Measurements from ENCODE around the gene PMM2.

The PMM2 gene

DNA sequence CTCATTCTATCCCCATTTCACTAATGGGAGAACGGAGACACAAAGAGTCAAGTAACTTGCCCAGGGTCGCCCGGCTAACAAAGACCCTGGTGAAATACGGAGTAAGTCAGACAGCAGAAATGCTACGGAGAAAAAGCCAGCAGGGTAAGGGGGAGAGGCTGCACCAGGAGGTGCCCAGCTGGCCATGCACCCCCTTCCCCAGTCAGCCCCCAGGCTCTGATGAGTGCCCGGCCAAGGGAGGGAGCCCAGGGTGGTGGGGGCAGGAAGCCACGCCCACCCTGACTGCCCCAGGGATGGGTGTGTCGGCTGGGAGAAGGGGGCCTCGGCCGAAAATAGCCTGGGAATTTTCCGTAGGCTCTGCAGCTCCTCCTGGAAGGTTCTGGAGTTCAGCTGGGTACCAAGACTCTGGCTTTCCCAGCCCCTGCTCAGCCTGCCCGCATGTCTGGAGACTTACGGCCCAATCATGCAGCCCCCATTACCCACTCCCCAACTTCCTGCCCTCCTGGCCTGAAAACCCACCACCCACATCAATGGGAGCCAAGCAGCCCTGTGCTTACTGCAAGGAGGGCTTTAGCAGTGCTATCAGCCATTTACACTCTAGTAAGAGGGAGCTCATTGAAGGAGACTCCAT, 67.0 kb downstream of the PMM2 start:
- H4K20me1 ChIP-seq: peaks cover 68 to 87% (median 79%) of the 10 kb centered on the region in 11 experiments
- no peaks in the 10 kb centered on the region for H3K27me3 ChIP-seq
- peak overlapping the region; percentile 22 to 94 (median 90); a peak in 21 of 22 replicates for H3K9ac ChIP-seq
- H3K4me1 ChIP-seq: peaks cover 62 to 81% (median 74%) of the 10 kb centered on the region in 10 experiments
- no peak for TF ChIP-seq Cebpa-rat (IDR thresholded peaks at IDR 0.05)
- H3K4me2 ChIP-seq: peak overlapping the region; percentile 94 to 100 (median 99)
- H3K4me3 ChIP-seq: peak overlapping the region in 8 of 10 experiments; percentile 43 to 94 (median 74); a peak in 17 of 20 replicates
- no peaks in the 10 kb centered on the region for H3K9me3 ChIP-seq (replicated peaks in 1 of 11)
- H3K36me3 ChIP-seq: peaks cover 0 to 55% (median 21%) of the 10 kb centered on the region in 11 experiments; a peak in 13 of 22 replicates
- H3K27ac ChIP-seq: peak overlapping the region in 9 of 11 experiments; percentile 13 to 95 (median 84); a peak in 17 of 22 replicates

DNA sequence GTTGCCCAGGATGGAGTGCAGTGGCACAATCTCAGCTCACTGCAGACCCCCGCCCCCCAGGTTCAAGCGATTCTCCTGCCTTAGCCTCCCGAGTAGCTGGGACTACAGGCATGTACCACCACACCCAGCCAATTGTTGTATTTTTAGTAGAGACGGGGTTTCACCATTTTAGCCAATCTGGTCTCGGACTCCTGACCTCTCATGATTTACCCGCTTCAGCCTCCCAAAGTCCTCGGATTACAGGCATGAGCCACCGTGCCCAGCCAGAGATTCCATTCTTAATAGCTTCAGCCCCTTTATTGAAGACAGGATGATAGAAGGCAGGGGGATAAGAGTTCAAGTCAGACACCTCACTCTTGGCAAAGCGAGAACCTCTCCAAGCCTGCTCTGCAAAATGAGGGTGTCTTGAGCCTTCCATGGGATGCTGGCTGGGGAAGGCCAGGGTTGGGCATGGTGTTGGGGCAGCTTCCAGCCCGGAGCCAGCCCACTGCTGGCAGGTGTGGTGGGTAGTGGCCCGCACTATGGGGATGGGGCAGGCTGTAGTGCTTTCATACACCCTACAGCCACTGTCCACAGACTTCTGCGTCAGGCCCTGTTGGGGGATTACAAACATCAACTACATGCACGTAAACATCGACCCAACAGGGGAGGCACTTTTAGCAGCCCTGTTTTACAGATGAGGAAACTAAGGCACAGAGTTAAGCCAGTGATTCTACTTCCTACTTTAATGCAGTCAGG, 67.7 kb downstream of the PMM2 start:
- Histone ChIP-seq H3K27me3 (no peaks in the 10 kb centered on the region), H3K4me3 (peak overlapping the region in 8 of 10 experiments; percentile 70 to 94 (median 78); a peak in 15 of 20 replicates), H4K20me1 (peaks cover 61 to 80% (median 72%) of the 10 kb centered on the region in 11 experiments), H3K27ac (peak overlapping the region in 9 of 11 experiments; percentile 13 to 95 (median 90); a peak in 15 of 22 replicates), H3K9ac (peak overlapping the region; percentile 22 to 94 (median 90); a peak in 19 of 22 replicates), H3K36me3 (peaks cover 0 to 48% (median 16%) of the 10 kb centered on the region in 11 experiments; a peak in 11 of 22 replicates), H3K4me1 (peaks cover 70 to 81% (median 75%) of the 10 kb centered on the region in 10 experiments), H3K4me2 (peak overlapping the region; percentile 94 to 100 (median 99)), H3K9me3 (replicated peaks in 1 of 11) (no peaks in the 10 kb centered on the region)
- TF ChIP-seq Cebpa-rat (IDR thresholded peaks at IDR 0.05): no peak

DNA sequence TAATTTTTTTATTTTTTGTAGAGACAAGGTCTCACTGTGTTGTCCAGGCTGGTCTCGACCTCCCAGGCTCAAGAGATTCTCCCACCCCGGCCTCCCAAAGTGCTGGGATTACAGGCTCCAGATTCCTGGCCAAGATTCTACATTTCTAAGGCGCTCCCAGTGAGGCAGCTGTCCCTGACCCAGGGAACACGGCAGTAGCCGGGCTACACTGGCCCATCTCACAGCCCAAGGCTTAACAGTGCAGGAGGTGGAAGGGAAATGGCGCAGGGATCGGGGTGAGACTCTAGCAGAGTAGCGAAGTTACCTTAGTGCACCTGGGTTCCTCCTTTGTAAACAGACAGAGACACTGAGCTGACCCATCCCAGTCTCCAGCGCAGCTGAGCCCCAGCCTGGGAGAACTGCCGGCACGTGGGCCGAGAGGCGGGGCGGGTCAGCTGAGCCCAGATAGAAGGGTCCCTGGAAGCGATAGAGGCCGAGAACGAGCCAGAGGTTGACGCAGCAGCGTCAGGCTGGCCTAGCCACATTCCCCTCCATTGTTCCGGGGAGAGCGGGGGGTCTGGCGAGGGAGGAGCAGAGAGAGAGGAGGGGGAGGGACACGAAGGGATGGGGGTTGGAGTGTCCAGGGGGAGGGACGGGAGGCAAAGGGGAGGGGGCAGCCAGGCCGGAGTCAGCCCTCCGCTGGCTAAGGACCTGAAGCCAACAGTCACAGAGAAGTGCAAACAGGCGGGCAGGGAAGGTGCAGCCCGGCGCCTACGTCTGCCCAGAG, 68.7 kb downstream of the PMM2 start:
- no peaks in the 10 kb centered on the region for H3K27me3 ChIP-seq
- H3K9me3 ChIP-seq (replicated peaks in 1 of 11): no peaks in the 10 kb centered on the region
- H3K4me3 ChIP-seq: peak overlapping the region; percentile 68 to 94 (median 77)
- TF ChIP-seq Cebpa-rat (IDR thresholded peaks at IDR 0.05): no peak
- H4K20me1 ChIP-seq: peaks cover 52 to 70% (median 62%) of the 10 kb centered on the region in 11 experiments
- peak overlapping the region; percentile 68 to 95 (median 90); a peak in 20 of 22 replicates for H3K27ac ChIP-seq
- H3K4me2 ChIP-seq: peak overlapping the region; percentile 94 to 100 (median 99)
- H3K9ac ChIP-seq: peak overlapping the region; percentile 81 to 94 (median 90)
- H3K36me3 ChIP-seq: peaks cover 0 to 43% (median 14%) of the 10 kb centered on the region in 11 experiments; a peak in 11 of 22 replicates
- H3K4me1 ChIP-seq: peaks cover 73 to 85% (median 77%) of the 10 kb centered on the region in 10 experiments

DNA sequence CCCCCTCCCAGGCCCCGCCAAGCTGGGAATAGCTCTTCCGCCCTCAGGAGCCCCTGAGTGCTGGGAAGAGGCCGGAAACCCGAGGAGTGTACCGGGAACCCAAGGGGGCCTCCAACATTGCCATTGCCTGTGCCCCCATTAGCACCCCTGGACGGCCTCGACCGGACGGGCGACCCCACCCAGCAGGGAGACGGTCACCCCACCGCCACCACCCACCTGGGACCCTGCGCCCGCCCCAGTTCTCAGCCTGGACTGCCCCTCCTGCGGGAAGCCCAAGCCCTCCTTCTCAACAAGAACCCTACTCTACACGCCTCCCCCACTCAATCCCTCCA, 69.2 kb downstream of the PMM2 start:
- peak overlapping the region; percentile 81 to 94 (median 90) for H3K9ac ChIP-seq
- peak overlapping the region; percentile 94 to 100 (median 99) for H3K4me2 ChIP-seq
- no peak for TF ChIP-seq Cebpa-rat (IDR thresholded peaks at IDR 0.05)
- peaks cover 0 to 43% (median 14%) of the 10 kb centered on the region in 11 experiments; a peak in 10 of 22 replicates for H3K36me3 ChIP-seq
- peak overlapping the region; percentile 68 to 95 (median 90); a peak in 20 of 22 replicates for H3K27ac ChIP-seq
- H3K4me1 ChIP-seq: peaks cover 73 to 85% (median 77%) of the 10 kb centered on the region in 10 experiments
- H3K4me3 ChIP-seq: peak overlapping the region; percentile 68 to 94 (median 77)
- no peaks in the 10 kb centered on the region for H3K9me3 ChIP-seq (replicated peaks in 1 of 11)
- H3K27me3 ChIP-seq: no peaks in the 10 kb centered on the region
- H4K20me1 ChIP-seq: peaks cover 46 to 65% (median 56%) of the 10 kb centered on the region in 11 experiments

DNA sequence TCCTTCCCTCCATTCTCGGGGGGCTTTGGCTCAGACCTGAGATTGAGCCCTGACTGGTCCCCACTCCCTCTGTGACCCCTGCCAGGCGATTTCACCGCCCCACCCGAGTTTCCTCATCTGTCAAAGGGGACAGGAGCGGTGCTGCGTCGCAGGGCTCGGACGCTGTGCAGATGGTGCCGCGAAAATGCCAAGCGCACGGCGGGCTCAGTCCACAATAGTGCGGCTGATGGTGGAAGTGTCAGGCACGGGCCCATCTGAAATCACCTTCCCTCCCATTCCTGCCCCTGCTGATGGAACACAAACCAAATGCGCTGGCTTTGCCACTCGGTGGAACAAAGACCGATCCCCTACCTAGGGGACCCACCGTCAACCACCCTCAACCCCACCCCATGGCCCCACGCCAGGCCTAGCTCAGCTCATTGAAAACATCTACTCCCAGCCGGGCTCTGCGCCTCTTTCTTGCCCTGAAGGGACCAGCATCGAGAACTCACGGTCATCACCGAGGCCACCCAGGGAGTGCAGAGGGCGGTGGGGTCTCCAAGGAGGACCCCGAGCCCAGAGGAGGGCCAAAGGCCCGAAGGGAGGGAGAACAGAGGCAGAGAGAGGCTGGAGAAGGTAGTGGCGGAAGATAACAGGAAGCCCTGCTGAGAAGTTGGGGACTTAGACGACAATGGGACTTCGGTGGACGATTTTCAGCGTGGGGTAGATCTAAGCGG, 69.7 kb downstream of the PMM2 start:
- TF ChIP-seq Cebpa-rat (IDR thresholded peaks at IDR 0.05): no peak
- Histone ChIP-seq H3K36me3 (peaks cover 0 to 39% (median 12%) of the 10 kb centered on the region in 11 experiments; a peak in 10 of 22 replicates), H3K27ac (peak overlapping the region; percentile 68 to 95 (median 90); a peak in 21 of 22 replicates), H3K9me3 (replicated peaks in 1 of 11) (no peaks in the 10 kb centered on the region), H3K27me3 (no peaks in the 10 kb centered on the region), H4K20me1 (peaks cover 41 to 59% (median 51%) of the 10 kb centered on the region in 11 experiments), H3K4me3 (peak overlapping the region; percentile 68 to 94 (median 77)), H3K4me2 (peak overlapping the region; percentile 94 to 100 (median 99)), H3K9ac (peak overlapping the region; percentile 81 to 94 (median 90)), H3K4me1 (peaks cover 73 to 85% (median 77%) of the 10 kb centered on the region in 10 experiments)

DNA sequence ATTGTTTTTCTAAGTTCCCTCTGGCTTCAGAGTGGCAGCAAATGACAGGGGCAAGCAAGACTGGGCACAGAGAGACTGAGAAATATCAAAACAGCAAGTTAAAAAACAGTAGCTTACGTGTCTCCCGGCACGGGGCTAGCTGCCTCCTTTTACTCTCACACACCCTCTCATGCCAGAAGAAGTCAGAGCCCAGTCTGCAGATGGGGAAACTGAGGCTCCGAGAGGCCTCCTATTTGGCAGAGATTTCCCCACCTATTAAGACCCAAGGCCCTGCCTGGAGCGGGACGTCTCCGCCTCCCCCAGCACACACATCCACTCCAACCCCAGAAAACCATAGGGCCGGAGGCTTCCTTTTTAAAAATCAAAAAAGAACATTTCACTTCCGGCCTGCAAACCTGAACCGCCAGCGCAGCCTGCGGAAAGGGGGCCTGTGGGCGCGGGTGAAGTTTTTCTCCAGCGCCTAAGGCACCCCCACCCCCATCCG, 70.3 kb downstream of the PMM2 start:
- H3K9ac ChIP-seq: peak overlapping the region; percentile 81 to 94 (median 90)
- peak overlapping the region; percentile 68 to 95 (median 90); a peak in 21 of 22 replicates for H3K27ac ChIP-seq
- peaks cover 73 to 80% (median 75%) of the 10 kb centered on the region in 10 experiments for H3K4me1 ChIP-seq
- peaks cover 35 to 53% (median 45%) of the 10 kb centered on the region in 11 experiments for H4K20me1 ChIP-seq
- H3K4me2 ChIP-seq: peak overlapping the region; percentile 94 to 100 (median 99)
- H3K4me3 ChIP-seq: peak overlapping the region; percentile 68 to 94 (median 77)
- H3K36me3 ChIP-seq: peaks cover 0 to 33% (median 6%) of the 10 kb centered on the region in 11 experiments; a peak in 9 of 22 replicates
- no peaks in the 10 kb centered on the region for H3K9me3 ChIP-seq (replicated peaks in 1 of 11)
- no peak for TF ChIP-seq Cebpa-rat (IDR thresholded peaks at IDR 0.05)
- no peaks in the 10 kb centered on the region for H3K27me3 ChIP-seq

DNA sequence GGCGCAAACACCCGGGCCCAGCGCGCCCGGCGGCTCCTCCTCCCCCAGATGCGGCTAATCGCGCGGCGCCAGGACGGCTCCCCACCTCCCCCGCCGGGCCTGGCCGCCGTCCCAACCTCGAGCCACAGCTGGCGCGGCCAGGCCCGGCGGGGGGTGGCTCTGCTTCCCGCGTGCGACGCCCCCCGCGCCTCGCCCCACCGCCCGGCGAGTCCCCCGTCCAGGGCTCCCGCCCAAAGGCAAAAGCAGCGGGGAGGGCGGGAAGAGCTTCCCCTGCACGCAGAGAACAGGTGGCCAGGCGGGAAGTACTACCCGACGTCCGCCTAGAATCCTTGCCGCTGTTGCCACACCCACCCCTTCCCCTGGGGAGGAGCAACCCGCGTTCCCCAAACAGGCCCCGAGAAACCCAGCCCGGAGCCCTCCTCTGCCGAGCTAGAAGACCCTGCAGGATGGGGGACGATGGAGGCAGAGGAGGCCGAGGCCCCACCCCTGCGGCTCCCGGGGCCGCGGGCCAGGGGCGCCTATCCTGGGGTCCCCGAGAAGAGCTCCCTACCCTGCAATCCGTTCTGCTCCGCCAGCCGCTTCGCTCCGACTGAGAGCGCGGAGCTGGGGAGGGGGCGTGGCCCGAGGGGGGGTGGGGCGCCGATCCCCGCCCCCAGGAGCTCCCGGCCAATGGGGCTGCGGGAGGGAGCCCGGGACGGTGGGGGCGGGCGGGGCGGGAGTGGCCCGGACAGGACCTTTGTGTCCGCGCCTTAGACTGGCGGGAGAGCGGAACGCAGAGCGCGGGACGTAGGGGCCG, 71.0 kb downstream of the PMM2 start, which contains the start of gene CARHSP1:
CARHSP1 (minus strand) TSS at position 591 of the 796 bp plus-strand sequence. CDS start 9,678 bp downstream, outside the sequence.
- peak within 1 kb of the TSS; percentile 68 to 95 (median 90); a peak in 21 of 22 replicates for H3K27ac ChIP-seq
- H3K4me3 ChIP-seq: peak within 1 kb of the TSS; percentile 68 to 94 (median 77)
- H3K9ac ChIP-seq: peak within 1 kb of the TSS; percentile 81 to 94 (median 90)
- peak within 1 kb of the TSS; percentile 94 to 100 (median 99) for H3K4me2 ChIP-seq
- peaks cover 0 to 26% (median 4%) of the 10 kb centered on the region in 11 experiments; a peak in 8 of 22 replicates for H3K36me3 ChIP-seq
- no peaks in the 10 kb centered on the region for H3K9me3 ChIP-seq (replicated peaks in 1 of 11)
- peak in 1 of 11 experiments; percentile 46; a peak in 4 of 22 replicates for TF ChIP-seq Cebpa-rat (IDR thresholded peaks at IDR 0.05)
- peaks cover 29 to 47% (median 39%) of the 10 kb centered on the region in 11 experiments for H4K20me1 ChIP-seq
- H3K27me3 ChIP-seq: no peaks in the 10 kb centered on the region
- H3K4me1 ChIP-seq: peaks cover 67 to 78% (median 73%) of the 10 kb centered on the region in 10 experiments

Measured in BLaER1 treated with 17β-estradiol and CSF1 and Interleukin-3, amounts not matched to agents 10 nM and 100 nM (cell line).